ENCODE measurements around the gene TRAPPC12. TPM values are rescaled to one million over a fixed set of nuclear protein-coding genes. Genes with fewer than 3 reads are reported as not detected.
A peak's percentile ranks its signal among the peaks of the same experiment; 100 is the strongest.
"Not testable (repeated sequence)": the region's sequence is repeated elsewhere in the genome, so short reads cannot be mapped to it uniquely, and the experiment has no call there.

Gene TRAPPC12
- total RNA-seq, 3 donors from 2014 or later, result 52.5 to 89.6 (median 69.2) TPM

DNA sequence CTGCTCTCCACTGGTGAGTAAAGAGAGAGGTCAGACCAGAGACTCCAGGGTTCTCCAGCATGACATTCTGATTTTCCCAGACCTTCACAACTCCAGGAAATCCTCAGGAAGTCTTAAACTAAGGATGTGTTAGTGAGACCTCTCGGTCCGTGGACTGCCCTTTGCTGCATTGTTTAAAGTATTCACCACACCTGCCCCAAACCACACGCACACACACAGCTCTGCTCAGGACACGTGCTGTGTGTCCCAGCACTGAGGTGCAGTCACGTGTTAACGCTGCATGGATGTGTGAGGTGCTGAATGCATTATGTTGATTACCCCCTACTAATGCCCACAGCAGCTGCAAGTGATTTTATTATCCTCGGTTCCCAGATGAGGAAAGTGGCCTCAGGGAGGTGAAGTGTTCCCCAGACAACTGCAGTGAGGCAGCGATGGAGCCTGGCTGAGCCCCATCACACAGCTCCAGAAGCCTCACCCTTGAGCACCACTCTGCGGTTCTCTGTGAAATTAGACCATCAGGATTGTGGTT, 68.4 kb downstream of the TRAPPC12 start:
- TF ChIP-seq, protein P1, sequence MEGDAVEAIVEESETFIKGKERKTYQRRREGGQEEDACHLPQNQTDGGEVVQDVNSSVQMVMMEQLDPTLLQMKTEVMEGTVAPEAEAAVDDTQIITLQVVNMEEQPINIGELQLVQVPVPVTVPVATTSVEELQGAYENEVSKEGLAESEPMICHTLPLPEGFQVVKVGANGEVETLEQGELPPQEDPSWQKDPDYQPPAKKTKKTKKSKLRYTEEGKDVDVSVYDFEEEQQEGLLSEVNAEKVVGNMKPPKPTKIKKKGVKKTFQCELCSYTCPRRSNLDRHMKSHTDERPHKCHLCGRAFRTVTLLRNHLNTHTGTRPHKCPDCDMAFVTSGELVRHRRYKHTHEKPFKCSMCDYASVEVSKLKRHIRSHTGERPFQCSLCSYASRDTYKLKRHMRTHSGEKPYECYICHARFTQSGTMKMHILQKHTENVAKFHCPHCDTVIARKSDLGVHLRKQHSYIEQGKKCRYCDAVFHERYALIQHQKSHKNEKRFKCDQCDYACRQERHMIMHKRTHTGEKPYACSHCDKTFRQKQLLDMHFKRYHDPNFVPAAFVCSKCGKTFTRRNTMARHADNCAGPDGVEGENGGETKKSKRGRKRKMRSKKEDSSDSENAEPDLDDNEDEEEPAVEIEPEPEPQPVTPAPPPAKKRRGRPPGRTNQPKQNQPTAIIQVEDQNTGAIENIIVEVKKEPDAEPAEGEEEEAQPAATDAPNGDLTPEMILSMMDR (IDR thresholded peaks at IDR 0.05), result no peak
- TF ChIP-seq POLR2AphosphoS5 (IDR thresholded peaks at IDR 0.05) (no peak), POLR2A (IDR thresholded peaks at IDR 0.05) (no peak)
- Histone ChIP-seq H3K4me1 (no peaks in the 10 kb centered on the region), H3K27ac (peak overlapping the region in 1 of 2 donors; percentile 39), H3K9me3 (no peaks in the 10 kb centered on the region), H3K36me3 (no peaks in the 10 kb centered on the region), H3K27me3 (no peaks in the 10 kb centered on the region), H3K4me3 (peak overlapping the region in 1 of 3 donors; percentile 33)
- intact Hi-C loops (cut with DNase I; ENCODE audit: low total_unique reads), result no loop called here
- DNase-seq (ENCODE audit: low spot score in 2 of 2), result no peak

DNA sequence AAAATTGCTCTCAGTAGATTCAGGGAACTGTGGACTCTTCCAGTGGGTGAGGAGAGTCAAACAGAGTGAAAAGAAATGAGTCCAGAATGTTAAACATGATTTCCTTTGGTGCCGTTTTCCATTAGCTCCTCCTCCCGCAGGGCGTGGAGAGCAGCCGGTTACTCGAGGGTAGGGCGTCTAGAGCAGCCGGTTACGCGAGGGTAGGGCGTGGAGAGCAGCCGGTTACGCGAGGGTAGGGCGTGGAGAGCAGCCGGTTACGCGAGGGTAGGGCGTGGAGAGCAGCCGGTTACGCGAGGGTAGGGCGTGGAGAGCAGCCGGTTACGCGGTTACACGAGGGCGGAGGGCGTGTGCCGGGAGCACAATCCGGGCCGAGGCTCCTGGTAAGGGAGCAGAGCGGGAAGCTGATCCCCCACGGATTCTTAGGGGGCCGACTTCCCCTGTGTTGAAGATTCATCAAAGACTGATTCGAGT, 69.0 kb downstream of the TRAPPC12 start:
- H3K9me3 ChIP-seq; H3K36me3 ChIP-seq; H3K27me3 ChIP-seq; DNase-seq (ENCODE audit: low spot score in 2 of 2); intact Hi-C loops (cut with DNase I; ENCODE audit: low total_unique reads); H3K4me1 ChIP-seq: not testable (repeated sequence)
- Histone ChIP-seq H3K4me3 (peak overlapping the region in 1 of 3 donors; percentile 33), H3K27ac (peak overlapping the region in 1 of 2 donors; percentile 39)

DNA sequence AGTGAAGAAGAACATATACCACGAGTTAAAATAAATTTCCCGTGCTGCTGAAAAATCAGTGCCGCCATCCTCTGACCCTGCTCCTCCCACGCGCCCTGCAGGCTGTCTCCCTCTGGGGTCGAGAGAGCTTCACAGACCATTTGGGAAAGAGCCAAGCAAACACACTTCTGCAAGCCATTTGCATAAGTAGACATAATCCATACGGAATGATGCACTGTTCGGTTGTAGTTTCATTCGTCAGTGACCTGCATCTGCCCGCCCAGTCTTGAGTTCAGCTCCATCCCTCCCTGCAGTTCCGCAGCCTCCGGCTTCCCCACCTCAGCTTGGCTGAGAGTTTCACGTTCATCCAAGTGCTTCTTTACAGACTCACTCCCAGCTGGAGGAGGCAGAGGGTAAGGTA, 69.6 kb downstream of the TRAPPC12 start:
- Histone ChIP-seq H3K27ac (peak overlapping the region in 1 of 2 donors; percentile 11), H3K36me3 (no peaks in the 10 kb centered on the region), H3K27me3 (no peaks in the 10 kb centered on the region), H3K4me1 (no peaks in the 10 kb centered on the region), H3K4me3 (no peak overlapping the region), H3K9me3 (no peaks in the 10 kb centered on the region)
- intact Hi-C loops (cut with DNase I; ENCODE audit: low total_unique reads), result no loop called here
- TF ChIP-seq POLR2A (IDR thresholded peaks at IDR 0.05), result no peak
- DNase-seq (ENCODE audit: low spot score in 2 of 2), result no peak

DNA sequence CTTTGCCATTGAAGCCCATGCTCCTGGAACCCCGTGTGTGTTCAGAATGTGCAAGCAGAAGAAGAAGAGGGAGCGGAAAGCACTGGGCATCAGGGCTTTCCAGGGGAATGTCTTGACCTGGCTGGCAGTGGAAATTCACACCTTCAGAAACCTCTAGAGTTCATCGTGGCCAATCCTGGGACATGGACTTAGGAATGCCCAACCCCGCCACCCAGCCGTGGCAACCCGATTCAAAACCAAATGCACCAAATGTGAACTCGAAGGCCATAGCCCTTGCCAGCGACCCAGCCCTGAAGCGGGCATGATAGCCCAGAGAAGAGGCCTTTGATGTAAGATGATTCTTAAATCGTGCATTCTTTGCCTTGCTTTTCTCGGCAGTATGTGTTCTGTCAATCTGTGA, 70.4 kb downstream of the TRAPPC12 start:
- Histone ChIP-seq H3K4me1 (no peaks in the 10 kb centered on the region), H3K9me3 (no peaks in the 10 kb centered on the region), H3K4me3 (no peak overlapping the region), H3K27me3 (no peaks in the 10 kb centered on the region), H3K36me3 (no peaks in the 10 kb centered on the region), H3K27ac (no peak overlapping the region)
- intact Hi-C loops (cut with DNase I; ENCODE audit: low total_unique reads), result no loop called here
- DNase-seq (ENCODE audit: low spot score in 2 of 2), result no peak
- TF ChIP-seq POLR2AphosphoS5 (IDR thresholded peaks at IDR 0.05), result no peak
- TF ChIP-seq, protein P1 (IDR thresholded peaks at IDR 0.05), result no peak
- TF ChIP-seq POLR2A (IDR thresholded peaks at IDR 0.05), result no peak

DNA sequence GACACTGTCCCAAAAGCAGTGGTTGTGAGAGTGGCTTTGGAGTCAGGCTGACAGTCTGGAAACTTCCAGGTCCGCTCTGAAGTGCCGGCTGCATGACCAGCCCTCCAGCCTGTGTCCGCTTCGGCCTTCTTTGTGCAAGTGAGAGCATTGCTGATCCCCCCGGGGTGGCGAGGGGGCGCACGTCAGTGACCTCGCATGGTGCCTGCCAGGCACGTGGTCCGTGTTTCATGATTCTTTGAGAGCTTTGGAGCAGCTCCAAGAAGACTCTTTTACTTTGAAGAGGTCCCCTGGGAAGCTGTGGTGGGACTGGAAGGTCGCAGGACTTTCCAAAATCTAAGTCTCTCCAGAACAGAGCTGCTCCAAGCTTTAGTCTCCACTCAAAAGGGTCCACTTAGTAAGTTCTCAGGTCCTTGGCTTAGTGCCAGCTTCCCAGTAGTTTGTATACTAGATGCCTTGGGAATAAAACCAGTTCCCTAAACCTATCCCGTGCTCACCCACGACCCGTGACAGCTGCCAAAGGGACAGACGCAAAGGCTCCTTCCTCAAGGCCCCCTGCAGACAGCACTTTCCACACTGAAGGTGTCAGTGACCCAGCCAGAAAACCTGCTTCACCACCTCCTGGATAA, 71.0 kb downstream of the TRAPPC12 start:
- H3K27me3 ChIP-seq, result no peaks in the 10 kb centered on the region
- no peak overlapping the region for H3K27ac ChIP-seq
- no peak overlapping the region for H3K4me3 ChIP-seq
- TF ChIP-seq, protein P1 (IDR thresholded peaks at IDR 0.05), result no peak
- no peak for TF ChIP-seq POLR2A (IDR thresholded peaks at IDR 0.05)
- TF ChIP-seq POLR2AphosphoS5 (IDR thresholded peaks at IDR 0.05), result no peak
- no peaks in the 10 kb centered on the region for H3K4me1 ChIP-seq
- no peak for DNase-seq (ENCODE audit: low spot score in 2 of 2)
- H3K9me3 ChIP-seq, result no peaks in the 10 kb centered on the region
- H3K36me3 ChIP-seq, result no peaks in the 10 kb centered on the region
- intact Hi-C loops (cut with DNase I; ENCODE audit: low total_unique reads), result no loop called here

DNA sequence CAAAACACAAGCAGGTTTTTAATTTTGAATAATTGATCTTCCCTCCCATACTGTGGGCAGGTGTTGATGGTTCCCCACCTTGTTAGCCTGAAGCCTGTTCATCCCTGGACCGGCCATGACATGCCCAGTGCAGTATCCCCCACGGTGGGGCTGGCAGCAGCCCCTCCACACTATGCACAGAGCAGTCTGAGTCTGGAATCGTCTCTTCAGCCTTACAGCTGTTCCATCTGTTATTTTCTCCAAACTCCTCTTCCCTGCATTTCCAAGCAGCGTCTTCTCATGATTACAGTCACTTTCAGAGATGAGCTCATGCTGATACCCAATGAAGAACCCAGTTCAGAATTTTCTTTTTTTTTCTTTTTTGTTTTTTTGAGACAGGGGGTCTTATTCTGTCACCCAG, 71.7 kb downstream of the TRAPPC12 start:
- no peaks in the 10 kb centered on the region for H3K27me3 ChIP-seq
- H3K9me3 ChIP-seq, result no peaks in the 10 kb centered on the region
- no peak overlapping the region for H3K4me3 ChIP-seq
- no peaks in the 10 kb centered on the region for H3K4me1 ChIP-seq
- TF ChIP-seq POLR2A (IDR thresholded peaks at IDR 0.05), result no peak
- TF ChIP-seq, protein P1 (IDR thresholded peaks at IDR 0.05), result no peak
- no peak for TF ChIP-seq POLR2AphosphoS5 (IDR thresholded peaks at IDR 0.05)
- H3K36me3 ChIP-seq, result no peaks in the 10 kb centered on the region
- no peak for DNase-seq (ENCODE audit: low spot score in 2 of 2)
- intact Hi-C loops (cut with DNase I; ENCODE audit: low total_unique reads), result no loop called here
- H3K27ac ChIP-seq, result no peak overlapping the region
